Mesenteric fat pad (tissue), 1 donor: ENCODE data around the gene NPEPL1. TPM values are rescaled to one million over a fixed set of nuclear protein-coding genes. Genes with fewer than 3 reads are reported as not detected.
"Not testable (repeated sequence)": the region's sequence is repeated elsewhere in the genome, so short reads cannot be mapped to it uniquely, and the experiment has no call there.

ENCODE experiments used
- DNase-seq: peaks from one replicate; pipeline ENCODE4 v3.0.0-alpha.2; 2020; ENCODE audit warnings: low spot score
- total RNA-seq: library from RNA; stranded (reverse); fragmentation: NEBNext Ultra II Directional; extraction: Animal tissue kit (Norgen Biotek cat#: 25700); gene quantifications from one replicate; pipeline ENCODE4 v1.2.1, GENCODE V29; 2021
- donor health status: DM: yes; HTN: yes; CAD: no.

NPEPL1 gene
- total RNA-seq, 1 donor from 2014 or later: 42.3 TPM

GRCh38 chr20:58712806-58713731, 20.5 kb downstream of the NPEPL1 start:
- peak; percentile 84 for DNase-seq

- DNase-seq: peak; percentile 87
Measured at GRCh38 chr20:58713801-58714339, 21.3 kb downstream of the NPEPL1 start.

- DNase-seq: peak; percentile 79
Measured at GRCh38 chr20:58714340-58714922, 21.8 kb downstream of the NPEPL1 start.

- DNase-seq: peak; percentile 72
Measured at GRCh38 chr20:58714923-58715351, 22.3 kb downstream of the NPEPL1 start.

GRCh38 chr20:58715391-58715800, 22.8 kb downstream of the NPEPL1 start:
- DNase-seq: peak; percentile 68

DNA sequence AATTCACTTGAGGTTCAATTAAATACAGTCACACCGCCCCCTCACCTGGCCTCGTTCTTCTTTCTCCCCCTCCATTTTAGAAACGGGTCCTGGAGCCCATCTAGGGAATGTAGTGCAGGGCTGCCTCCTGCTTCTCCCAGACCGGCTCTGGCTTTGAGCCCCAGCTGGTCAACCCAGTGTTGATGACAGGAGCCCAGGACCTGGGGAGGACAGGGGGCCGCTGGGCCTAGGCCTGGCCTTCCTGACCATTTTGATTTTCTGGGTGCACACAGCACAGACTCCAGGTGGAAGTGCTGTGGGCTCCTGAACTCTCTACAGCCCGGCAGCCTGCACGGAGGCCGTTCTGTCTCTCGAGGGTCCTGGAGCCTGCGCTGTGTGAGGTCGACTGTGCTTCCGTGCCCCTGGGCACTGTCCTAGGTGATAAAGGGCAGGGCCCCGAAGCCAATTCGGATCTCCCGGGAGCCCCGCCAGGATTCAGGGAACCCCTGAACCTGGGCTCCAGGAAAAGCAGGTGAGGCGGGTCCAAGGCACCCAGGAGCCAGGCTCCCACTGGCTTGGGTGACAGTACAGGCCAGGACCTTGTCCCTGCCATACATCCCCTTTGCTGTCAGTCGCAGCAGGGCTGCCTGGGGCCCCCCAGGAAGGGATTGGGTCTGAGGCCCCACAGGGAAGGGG, 23.3 kb downstream of the NPEPL1 start:
- peak; percentile 69 for DNase-seq

- peak; percentile 87 for DNase-seq
Measured at GRCh38 chr20:58716476-58717277, 24.1 kb downstream of the NPEPL1 start.

DNA sequence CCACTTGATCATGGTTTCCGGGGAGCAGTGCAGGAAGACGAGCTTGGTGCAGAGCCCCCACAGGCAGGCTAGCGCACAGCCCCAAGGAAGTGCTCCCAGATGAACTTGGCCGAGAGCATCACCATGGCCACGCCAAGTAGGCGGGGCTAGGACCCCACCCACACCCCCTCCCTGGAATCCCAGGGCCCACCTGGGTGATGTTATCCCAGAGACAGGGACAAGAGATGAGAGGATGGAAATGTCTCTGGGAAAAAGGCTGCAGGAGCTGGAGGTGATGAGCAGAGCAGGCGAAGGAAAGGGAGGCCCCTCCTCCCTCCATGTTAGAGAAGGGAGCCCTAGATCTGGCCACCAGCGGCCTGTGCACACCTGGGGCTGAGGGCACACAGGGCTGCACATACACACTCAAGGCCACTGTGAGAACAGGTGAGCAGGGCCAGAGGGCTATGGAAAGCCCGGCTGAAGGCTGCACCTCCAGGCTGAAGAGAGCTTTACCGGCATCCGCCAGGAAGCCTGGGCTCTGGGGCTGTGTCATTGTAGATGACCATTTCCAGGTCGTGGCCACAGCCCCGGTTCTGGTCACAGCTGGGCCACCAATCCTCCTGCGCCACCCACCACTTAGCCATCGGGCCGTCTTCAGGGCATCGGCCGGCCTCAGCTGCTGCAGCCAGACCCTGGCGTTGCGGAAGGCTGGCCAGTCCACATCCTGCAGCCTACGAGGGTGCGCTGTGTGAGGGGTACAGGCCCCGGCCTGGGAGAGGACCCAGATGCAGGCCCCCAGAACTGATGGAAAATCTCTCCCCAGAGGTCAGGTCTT, 24.9 kb downstream of the NPEPL1 start:
- DNase-seq: peak; percentile 75

- peak; percentile 39 for DNase-seq
Measured at GRCh38 chr20:58718121-58718563, 25.5 kb downstream of the NPEPL1 start.

GRCh38 chr20:58718729-58719128, 26.1 kb downstream of the NPEPL1 start:
- peak; percentile 59 for DNase-seq

DNA sequence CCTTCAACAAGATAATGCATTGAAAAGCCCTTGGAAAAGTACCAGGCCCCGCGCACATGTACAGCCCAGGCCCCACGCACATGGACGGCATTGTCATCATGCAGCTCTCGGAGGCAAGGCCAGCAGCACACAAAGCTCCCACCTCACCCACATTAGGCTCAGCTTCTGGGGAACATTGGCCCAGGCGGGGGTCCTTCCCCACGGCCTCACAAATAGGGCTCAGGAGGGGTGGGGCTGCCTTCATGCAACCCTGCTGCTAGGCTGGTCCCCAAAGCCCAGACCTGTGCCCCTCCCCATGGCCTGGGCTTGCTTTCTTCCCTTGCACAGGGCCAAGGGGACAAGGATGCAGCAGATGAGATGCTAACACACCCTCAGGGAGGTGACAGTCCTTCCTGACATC, 26.7 kb downstream of the NPEPL1 start:
- peak; percentile 55 for DNase-seq

- DNase-seq: peak; percentile 37
Measured at GRCh38 chr20:58719971-58720371, 27.4 kb downstream of the NPEPL1 start.

DNA sequence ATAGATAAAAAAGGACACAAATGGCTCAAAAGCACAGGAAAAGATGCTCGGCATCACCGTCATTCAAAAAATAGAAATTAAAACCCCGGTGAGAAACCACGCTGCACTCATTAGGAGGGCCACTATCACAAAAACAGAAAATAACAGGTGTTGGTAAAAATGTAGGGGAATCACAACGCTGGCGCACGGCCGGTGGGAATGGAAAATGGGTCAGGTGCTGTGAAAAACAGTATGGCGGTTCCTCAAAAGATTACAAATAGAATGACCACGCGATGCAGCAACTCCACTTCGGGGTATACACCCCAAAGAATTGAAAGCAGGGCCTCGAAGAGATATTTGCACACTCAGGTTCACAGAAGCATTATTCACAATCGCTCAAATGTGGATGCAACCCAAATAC, 28.3 kb downstream of the NPEPL1 start:
- DNase-seq: no peak

GRCh38 chr20:58721951-58722778, 29.6 kb downstream of the NPEPL1 start:
- peak; percentile 67 for DNase-seq

GRCh38 chr20:58722877-58723627, 30.5 kb downstream of the NPEPL1 start:
- DNase-seq: peak; percentile 57

DNA sequence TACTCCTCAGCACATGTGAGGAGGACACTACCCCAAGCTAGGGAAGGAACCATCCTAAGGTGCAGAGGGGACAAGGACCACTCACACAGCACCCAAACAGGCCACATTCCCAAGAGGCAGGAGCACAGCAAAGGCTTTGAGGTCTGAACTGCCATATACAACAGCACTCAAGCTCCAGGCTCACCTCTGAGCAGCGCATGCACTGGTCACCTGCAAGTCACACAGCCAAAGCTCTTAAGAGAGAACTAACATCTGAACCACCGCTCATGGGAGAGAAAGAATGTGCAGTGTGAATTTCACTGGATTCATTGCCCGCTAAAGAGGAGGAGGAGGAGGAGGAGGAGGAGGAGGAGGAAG, 31.0 kb downstream of the NPEPL1 start:
- DNase-seq: peak; percentile 62

DNA sequence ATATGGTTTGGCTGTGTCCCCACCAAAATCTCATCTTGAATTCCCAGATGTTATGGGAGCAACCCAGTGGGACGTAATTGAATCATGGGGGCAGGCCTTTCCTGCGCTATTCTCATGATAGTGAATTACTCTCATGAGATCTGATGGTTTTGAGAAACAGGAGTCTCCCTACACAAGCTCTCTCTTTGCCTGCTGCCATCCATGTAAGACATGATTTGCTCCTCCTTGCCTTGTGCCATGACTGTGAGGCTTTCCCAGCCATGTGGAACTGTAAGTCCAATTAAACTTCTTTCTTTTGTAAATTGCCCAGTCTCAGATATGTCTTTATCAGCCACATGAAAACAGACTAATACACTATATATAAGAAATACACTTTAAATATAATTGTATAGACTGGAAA, 33.6 kb downstream of the NPEPL1 start:
- not testable (repeated sequence) for DNase-seq

DNA sequence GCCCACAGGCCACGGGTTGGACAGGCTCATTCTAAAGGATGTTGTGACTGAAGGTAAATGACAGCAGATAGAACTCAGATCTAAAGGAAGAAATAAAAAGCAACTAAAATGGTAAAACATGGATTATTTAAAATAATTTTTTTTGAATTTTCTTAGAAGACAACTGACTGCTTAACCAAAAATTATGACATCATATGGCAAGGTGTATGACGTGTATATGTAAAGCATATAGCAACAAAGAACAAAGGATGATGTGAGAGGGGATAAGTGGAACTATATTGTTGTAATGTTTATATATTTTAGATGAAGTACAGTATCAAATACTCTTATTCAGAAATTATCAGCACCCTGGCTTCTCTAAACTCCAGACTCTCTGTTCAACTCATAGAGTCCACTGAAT, 38.6 kb downstream of the NPEPL1 start:
- no peak for DNase-seq
